GM21526 (cell line): ENCODE results near the gene C1QTNF12.

Experiments
- ATAC-seq: cut with Tn5 transposase; IDR thresholded peaks from one replicate; pipeline ENCODE4 v1.9.1; 2021; ENCODE audit warnings: moderate library complexity; ENCODE audit not compliant: unreplicated experiment, low FRiP score

The C1QTNF12 gene

GRCh38 chr1:1246577-1247340, at the start of gene C1QTNF12:
C1QTNF12 (minus strand) TSS chr1:1246722; CDS start chr1:1246690, 32 bp downstream.
- ATAC-seq = no peak

GRCh38 chr1:1295154-1295923, 48.8 kb upstream of the C1QTNF12 start:
- no peak for ATAC-seq

- ATAC-seq = no peak
These were observed 47.8 kb upstream of the C1QTNF12 start for GRCh38 chr1:1294250-1294890.

- ATAC-seq = no peak
These were observed 47.0 kb upstream of the C1QTNF12 start for GRCh38 chr1:1293263-1294249.

GRCh38 chr1:1292851-1293250, 46.3 kb upstream of the C1QTNF12 start:
- ATAC-seq = no peak

GRCh38 chr1:1292442-1292779, 45.9 kb upstream of the C1QTNF12 start:
- no peak for ATAC-seq

GRCh38 chr1:1291548-1292441, 45.3 kb upstream of the C1QTNF12 start:
- ATAC-seq = no peak

GRCh38 chr1:1291023-1291528, 44.6 kb upstream of the C1QTNF12 start:
- ATAC-seq = no peak

GRCh38 chr1:1290238-1290731, 43.8 kb upstream of the C1QTNF12 start:
- no peak for ATAC-seq

GRCh38 chr1:1287288-1288110, 41.0 kb upstream of the C1QTNF12 start:
- no peak for ATAC-seq

- no peak for ATAC-seq
These were observed 40.1 kb upstream of the C1QTNF12 start for GRCh38 chr1:1286313-1287261.

GRCh38 chr1:1285611-1286311, 39.2 kb upstream of the C1QTNF12 start:
- no peak for ATAC-seq

GRCh38 chr1:1285102-1285571, 38.6 kb upstream of the C1QTNF12 start:
- no peak for ATAC-seq

- ATAC-seq = no peak
These were observed 37.9 kb upstream of the C1QTNF12 start for GRCh38 chr1:1284221-1285101.

- ATAC-seq = no peak
These were observed 37.3 kb upstream of the C1QTNF12 start for GRCh38 chr1:1283821-1284220.
